Pons (tissue), 1 donor: ENCODE results near the gene PLXNA1.
A peak's percentile ranks its signal among the peaks of the same experiment; 100 is the strongest.

Experiments used
- DNase-seq: peaks from one replicate; pipeline ENCODE4 v3.0.0-alpha.2; 2016; ENCODE audit warnings: low spot score

Gene PLXNA1

DNA sequence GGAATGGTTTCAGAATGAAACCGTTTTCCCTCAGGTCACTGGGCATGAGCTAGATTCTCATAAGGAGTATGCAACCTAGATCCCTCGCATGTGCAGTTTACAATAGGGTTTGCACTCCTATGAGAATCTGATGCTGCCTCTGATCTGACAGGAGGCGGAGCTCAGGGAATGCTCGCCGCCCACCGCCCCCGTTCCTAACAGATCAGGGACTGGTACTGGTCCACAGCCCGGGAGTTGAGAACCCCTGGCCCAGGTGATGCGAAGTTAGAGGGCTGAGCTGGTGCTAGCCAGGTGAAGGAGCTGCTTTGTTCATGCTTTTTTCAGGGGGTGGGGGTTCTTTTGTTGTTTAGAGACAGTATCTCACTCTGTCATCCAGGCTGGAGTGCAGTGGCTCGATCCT, 15.5 kb upstream of the PLXNA1 start:
- DNase-seq: no peak

DNA sequence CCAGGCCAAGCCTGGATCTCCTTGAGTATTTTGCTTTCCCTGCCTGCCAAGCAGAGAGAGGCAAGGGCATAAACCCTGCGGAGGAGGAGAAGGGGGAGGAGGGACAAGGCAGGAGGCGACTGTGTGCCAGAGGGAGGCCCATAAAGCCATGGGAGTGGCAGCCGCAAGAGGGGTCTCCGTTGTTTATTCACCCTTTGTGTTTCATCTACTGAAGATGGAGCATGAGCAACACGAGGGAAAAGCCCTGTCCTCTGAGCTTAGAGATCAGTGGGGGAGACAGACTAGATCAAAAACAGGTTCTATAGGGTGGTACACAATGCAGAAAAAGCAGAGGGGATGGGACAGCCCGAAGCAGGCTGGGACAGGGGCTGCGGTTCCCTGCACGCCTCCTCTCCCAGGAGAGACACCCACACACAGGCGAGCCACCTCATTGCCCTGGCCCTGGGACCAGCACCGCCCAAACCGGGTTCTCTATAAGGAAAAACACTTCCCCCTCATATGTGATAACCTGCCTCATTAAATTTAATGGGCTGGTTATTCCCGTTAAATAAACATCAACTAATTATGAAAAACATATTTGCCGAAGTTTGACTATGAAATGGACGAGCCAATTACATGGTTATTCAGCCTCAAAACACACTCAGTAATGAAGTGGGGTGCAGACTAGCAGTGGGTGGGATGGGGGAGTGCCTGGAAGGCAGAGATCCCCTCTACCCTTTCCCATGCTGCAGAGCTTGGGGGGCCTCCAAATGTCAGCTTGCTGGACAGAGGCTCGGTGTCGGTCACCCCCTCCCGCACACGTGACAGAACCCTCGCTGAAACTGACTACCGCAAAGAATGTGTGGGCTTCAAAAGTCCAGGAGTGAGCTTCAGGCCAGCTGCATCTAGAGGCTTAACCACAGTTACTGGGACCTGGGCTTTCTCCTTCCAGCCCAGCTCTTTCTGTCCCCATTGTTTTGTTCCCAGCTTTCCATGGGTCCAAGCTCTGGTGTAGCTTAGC, 14.2 kb upstream of the PLXNA1 start:
- no peak for DNase-seq

DNA sequence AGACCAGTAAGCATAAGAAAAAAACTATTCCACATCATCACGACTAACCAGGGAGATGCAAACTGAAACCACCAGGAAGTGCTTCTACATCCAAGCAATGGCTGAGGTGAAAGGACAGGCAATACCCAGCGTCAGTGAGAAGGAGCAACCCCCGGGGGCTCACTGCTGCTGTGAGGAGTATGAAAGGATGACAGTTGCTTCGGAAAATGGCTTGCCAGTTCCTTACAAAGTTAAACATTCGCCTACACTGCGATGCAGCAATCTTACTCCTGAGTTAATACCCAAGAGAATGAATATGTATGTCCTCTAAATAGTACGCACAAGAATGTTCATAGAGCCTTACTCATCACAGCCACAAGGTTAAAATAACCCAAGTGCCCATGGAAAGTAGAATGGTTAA, 13.3 kb upstream of the PLXNA1 start:
- no peak for DNase-seq

DNA sequence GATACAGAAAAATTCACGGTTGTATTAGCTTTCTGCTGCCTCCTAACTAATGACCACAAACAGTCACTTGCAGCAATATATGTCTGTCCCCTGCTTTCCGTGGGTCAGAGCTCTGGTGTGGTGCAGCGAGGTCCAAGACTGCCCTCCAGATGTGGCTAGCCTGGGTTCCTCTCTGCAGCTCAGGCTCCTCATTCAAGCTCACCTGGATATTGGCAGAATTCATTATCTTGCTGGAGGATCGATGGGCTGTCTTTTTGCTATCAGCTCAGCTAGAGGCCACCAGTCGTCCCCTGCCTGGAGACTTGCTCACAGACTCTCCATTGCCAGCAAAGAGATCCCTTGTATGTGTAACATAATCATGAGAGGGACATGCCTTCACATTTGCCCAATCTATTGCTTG, 12.8 kb upstream of the PLXNA1 start:
- no peak for DNase-seq

DNA sequence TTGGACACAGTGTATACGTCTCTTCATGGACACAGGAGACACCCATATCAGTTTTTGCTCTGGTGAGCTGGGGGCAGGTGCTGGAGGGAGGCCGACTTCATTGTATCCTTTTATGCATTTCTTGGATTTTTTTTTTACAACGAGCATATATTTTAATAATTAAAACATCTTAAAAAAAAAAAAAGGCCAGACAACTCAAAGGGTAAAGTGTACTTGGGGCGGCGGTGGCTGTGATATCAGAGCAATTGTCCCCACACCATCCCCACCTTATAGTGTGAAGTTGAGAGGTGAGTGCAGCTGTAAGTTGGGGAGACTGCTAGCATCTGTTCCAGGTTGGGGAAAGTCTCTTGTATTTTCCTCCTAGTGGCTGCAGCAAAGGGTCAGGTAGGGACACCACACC, 12.0 kb upstream of the PLXNA1 start:
- DNase-seq: no peak

DNA sequence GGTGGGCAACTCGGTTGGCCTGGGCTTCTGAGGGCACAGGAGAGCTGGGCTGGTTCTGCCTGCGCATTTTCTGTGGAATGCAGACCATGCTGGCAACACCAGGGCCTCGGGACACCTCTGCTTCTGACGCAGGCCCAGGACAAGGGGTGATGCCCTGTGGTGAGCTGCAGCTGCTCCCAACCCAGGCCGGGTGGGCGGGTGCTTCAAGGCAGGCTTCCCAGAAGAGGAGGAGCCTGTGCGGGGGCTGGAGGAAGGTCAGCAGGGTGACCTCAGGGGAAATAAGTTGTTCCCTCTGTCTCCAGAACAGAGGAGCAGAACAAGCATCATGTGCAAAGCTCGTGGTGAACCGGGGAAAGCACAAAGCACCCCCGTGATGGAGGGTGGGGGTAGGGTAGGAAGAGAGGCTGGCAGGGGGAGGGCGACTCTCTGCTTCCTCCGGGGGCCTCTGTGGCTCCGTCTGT, 11.0 kb upstream of the PLXNA1 start:
- DNase-seq: peak; percentile 78

DNA sequence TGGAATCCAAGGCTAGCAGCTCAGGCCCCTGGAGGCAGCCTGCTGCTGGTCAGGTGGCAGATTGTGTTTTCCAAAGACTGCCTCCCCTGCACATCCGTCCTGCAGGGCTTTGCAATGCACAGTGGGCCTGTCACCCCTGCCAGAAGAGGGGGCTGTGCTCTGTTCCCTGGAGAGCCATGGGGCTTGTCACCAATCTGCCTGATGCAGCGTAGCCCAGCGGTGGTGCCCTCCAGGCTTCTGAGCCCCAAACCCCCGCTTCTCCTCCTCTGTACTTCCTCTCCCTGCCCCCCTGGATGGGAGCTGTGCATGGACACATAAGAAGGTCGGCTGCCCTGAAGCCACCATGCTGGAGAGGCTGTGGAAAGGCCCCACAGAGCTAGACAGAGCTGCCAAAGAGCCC, 10.0 kb upstream of the PLXNA1 start:
- DNase-seq: no peak

DNA sequence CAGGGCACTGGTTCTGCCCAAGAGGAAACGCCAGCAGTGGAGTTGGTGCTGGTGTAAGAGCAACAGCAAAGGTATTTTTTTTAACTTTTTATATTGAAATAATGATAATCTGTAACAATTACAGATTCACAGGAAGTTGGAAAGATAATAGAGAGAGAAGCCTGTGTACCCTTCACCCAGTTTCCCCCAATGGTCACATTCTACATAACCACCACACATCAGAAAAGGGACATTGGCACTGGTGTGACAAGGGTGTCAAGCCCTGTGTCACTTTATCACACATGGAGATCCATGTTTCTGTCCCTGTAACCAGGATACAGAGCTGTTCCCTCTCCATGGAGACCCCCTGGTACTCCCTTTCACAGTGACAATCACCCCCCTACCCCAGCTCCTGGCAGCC, 9.1 kb upstream of the PLXNA1 start:
- DNase-seq: no peak

DNA sequence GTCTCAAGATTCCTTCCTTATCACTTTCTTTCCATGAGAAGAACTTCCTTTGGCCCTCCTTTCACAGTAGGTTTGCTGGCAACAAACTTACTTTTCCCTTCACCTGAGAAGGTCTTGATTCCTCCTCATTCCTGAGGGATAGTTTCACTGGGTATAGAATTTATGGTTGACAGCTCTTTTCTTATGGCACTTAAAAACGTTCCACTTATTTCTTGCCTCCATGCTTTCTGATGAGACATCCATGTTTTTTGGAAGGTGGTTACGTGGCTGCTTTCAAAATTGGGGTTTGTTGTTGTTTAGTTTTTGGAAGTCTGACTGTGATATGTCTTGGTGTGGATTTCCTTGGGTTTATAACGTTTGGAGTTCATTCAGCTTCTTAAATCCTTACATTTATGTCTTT, 8.2 kb upstream of the PLXNA1 start:
- DNase-seq: no peak

DNA sequence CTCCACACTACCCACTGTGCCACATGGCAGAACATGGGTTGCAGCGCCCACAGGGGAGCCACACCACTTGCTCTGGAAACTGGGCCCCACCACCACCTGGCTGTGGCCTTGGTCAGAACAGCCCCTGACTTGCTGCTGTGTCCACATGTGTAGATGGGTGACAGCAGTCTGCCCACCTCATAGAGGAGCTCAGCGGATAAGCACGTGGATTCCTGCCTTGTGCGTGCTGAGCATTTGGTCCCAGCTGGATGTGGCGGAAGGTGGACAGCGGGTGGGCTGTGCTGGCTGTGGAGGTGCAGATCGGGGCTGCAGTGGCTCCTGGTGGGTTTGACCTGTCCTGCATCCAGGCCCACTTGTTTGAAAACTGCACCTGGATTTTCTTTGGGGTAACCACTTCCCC, 6.0 kb upstream of the PLXNA1 start:
- no peak for DNase-seq

DNA sequence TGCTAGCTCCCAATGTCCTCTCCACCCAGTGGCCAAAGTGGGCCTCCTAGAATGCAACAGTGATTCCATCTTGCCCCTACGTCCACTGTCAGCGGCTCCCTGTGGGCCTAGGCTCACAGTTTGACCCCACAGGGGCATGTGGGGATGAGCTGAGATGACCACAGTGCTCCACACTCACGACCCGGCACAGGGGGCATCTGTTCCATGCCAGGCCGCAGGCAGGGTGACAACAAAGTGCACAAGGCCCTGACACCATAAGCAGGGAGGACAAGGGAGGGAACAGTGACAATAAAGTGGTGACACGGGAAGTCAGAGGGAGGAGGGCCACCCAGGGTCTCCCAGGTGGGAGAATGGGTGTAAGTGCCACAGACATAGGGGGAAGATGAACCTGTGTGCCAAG, 5.1 kb upstream of the PLXNA1 start:
- DNase-seq: no peak

DNA sequence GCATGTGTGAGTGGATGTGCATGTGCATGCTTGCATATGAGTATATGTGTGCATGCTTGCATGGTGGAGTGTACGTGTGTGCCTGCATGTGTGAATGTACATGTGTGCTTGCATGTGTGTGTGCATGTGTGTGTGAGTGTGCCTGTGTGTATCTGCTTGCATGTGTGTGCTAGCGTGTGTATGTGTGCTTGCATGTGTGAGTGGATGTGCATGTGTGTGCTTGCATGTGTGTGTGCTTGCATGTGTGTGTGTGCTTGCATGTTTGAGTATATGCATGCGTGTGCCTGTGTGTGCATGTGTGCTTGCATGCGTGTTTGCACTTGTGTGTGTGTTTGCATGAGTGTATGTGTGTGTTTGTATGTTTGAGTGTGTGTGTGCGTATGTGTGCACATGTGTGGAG, 4.6 kb upstream of the PLXNA1 start:
- no peak for DNase-seq

DNA sequence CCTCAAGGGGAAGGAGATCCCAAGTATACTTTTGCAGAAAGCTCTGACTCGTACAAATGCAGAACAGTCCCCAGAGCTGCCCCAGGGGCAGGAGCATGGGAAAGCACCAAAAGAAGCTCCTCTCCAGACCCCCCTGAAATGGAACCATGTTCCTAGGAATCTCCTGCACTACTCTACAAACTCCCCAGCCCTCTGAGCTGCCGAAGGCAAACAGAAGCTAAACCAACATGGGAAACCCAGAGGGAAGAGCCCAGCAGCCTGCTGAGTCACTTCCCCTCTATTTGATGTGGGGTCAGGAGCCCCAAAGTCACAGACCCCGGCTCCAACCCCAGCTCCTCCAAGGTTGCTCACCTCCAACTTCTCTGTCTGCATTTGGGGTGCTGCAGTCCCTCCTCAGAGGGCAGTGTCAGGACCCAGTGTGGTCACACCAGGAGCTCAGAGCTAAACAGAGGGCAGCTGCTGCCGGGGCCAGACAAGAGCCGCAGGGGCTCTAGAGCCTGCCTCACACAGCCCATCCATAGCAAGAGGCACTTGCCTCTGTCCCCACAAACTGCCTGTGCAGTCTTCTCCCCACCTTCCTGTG, 3.8 kb upstream of the PLXNA1 start:
- no peak for DNase-seq

DNA sequence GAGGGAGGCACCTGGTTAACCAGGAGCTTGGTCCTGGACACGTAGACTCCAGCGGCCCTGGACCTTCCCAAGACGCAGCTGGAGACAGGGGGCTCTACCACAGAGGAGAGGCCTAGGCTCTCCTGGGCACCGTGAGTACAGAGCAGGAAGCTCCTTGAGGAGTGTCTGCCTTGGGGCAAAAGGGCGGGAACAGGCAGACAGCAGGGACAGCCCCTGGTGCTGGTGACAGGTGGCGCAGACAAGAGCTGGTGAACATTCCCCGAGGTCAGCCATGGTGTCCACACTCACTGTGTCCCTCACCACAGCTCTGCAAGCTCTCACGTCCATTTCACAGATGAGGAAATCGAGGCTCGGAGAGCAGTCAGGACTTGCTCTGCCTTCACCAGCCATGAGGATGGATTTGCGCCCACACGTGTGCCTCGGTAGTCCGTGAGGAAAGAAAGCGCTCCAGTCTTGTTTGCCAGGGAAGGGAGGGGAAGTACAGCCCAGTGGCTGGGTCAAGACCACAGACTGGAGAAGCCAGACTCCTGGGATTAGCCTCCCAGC, 2.6 kb upstream of the PLXNA1 start:
- DNase-seq: no peak

DNA sequence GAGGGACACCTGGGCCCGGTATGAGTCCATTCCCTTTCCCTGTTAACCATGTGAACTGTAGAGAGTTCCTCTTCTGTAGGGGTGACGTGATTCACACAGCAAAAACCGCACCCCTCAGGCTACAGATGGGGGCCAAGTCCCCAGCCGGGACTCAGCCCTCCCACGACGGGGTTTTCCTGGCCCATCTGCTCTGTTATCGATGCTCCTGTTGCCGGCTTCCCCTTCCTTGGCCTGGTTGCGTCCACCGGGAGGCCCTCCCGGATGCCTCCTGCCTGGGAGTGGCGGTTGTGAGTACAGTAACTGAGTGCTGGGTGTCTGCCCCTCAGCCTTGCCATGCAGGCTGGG, 817 bp upstream of the PLXNA1 start:
- DNase-seq: peak; percentile 37

DNA sequence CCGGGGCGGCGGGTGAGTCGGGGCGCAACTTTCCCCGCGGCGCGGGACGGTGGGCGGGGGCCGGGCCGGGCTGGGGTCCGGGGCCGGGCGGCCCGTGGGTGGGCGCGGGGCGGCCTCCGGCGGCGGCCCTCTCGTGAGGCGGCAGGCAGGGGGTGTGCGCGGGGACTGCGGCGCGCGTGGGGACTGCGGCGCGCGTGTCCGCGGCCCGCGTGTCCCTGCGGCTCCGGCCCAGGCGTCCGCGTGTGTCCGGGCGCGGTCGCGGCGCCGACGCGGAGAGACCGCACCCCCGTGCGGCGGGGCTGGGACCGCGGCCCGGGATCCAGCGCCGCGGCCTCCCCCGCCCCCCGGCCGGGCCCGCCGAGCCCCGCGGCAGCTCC, 349 bp downstream of the PLXNA1 start:
- DNase-seq: no peak

DNA sequence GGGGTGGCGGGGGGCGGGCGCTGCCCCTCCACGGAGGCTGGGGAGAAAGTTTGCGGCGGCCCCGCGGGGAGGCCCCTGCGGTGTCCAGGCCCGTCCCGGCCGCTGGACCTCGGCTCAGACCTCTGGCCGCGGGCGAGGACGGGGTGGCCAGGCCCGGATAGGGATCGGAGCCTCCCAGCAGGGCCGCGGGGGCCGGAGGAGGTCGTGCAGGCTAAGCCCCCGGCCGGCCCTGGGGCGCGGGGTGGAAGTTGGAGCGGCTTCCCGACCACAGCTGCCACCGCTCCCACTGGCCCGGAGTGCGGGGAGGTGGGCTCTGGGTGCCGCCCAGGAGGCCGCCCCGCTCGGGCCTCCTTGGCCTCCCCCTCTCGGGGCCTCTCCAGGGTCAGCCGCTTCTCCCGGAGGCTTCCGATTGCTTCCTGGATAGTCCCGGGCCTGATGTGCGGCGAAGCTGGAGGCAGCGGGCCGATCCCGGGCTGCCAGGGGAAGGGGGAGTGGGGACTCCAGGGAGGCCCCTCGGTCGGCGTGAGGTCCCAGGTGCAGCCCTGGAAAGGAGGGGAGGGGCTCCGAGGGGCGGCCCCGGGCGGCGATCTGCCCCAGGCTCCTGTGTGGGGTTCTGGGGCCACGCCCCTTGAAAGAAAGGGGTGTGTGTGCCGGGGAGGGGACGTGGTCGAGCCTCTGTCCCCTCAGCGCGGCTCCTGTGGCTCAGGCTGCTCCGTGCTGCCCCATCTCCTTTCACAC, 907 bp downstream of the PLXNA1 start:
- no peak for DNase-seq

DNA sequence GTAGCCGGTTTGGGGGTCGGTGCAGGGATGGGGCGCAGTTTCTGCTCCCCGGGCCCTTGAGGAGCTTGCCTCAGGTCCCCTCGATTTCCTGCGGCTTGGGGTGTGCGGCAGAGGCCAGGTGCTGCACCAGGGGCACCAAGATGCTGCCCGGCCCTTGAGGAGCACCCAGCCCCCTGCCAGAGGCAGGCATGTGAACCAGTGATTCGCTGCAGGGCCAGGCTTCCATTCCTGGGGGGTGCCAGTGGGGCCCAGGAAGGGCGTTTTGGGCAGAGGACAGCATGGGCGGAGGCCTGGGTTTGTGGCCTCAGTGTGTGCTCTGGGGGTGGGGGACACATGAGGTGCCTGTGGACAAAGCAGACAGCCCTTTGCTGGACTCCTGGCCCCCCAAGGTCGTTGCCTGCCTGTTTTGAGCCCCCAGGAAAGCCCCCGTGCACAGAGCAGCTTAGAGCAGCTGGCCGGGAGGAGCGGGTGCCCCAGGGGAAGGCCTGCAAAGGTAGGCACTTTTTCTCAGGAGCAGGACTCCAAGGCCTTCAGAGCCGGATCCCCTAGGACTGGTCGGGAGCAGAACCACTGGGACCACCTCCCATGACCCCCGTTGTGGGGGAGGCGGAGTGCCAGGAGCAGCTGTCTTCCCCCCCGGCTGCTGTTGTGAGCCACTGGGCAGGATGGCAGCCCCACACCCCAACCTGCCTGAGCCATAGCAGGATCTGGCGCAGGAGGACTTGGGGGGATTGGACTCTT, 1.6 kb downstream of the PLXNA1 start:
- DNase-seq: no peak

DNA sequence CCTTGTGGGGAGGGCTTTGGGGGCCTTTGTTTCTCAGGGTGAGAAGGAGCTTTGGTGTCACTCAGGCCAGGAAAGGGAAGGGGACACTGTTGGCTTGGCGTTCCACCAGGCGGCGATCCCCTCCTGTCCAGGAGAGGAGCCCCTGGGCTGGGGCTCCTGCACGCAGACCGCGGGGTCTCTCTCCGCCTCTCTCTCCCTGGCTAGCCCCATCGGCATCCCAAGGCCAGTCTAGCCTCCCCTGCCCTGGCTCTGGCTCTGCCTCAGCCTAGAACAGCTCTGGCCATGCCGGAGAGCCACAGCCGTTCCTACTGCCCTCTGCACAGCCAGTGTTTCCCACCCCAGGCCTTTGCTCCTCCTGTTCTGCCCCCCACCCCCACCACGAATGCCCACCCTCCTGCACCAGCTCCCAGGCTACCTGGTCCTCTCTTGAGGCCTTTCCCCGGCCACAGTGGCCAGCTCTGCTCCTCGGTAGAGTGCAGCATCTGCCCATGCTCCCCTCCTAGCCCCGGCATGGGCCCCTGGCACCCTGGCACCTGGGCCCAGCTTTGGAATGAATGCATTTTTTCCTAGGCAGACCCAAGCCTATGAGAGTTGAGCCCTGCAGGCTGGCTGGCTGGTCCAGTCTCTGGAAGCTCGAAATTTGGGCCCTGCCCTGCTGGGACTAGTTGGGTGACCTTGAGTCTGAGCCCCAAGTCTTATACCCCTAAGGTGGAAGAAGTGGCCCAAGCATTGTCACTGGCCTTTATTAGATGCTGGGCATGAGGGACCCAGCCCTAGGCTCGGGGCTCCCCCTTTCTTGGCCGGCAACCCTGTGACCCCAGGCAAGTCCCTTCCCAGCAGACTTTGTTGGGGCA, 2.4 kb downstream of the PLXNA1 start:
- DNase-seq: no peak

DNA sequence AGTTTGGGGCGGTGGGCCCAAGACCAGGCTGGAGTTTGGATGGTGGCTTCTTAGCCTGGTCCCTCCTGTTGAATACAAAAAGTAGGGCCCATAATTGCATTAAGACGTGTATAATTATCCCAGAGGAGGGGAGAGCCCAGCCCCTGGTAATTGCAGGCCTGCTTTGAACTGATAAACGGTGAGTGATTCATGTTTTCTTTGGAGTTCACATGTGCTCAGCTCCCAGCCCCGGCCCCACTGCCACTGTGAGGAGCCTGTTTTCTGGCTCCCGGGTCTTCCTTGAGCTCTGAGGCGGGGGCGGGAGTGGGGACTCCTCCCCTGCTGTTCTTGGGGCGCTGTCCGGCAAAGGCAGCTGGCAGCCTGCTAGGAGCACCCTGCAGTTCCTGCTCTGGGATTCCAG, 3.1 kb downstream of the PLXNA1 start:
- no peak for DNase-seq

DNA sequence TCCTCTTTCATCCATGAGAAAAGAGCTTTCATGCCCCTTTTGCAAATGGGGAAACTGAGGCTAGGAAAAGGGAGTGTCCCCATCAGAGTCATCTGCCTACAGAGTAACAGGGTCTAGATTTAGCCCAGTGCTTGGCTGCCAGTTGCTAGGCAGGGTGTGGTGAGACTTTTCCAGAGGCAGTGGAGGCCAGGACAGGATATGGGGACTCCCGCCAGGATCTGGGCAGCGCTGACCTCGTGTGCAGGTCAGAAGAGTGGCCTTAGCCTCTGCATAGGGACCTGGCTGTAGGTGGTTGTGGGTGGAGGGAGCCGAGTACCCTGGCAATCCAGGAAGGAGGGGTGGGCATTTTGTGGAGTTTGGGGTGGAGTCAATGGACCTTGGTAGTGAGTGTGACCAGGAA, 4.2 kb downstream of the PLXNA1 start:
- DNase-seq: no peak
